Endothelial cell of umbilical vein (primary cell): ENCODE results near the gene CEP104. TPM values are rescaled to one million over a fixed set of nuclear protein-coding genes. Genes with fewer than 3 reads are reported as not detected.

Experiments used
- BruUV-seq: library from RNA; stranded (reverse); fragments of 400-500 nt; replicated peaks from 2 replicates; lab custom pipeline; 2021; lab: Mats Ljungman, UMichigan
- CTCF ChIA-PET: fragments of 300-600, 350-600 bp; sonication (Branson Sonifier 250); formaldehyde crosslinking; loops from one replicate; lab custom pipeline; 2021; ENCODE audit warnings: antibody characterized with exemption, inconsistent platforms; lab: Charles Lee
- POLR2A ChIA-PET: fragments of 300-600, 350-600 bp; sonication (Branson Sonifier 250); formaldehyde crosslinking; loops from one replicate; lab custom pipeline; 2021; ENCODE audit warnings: antibody characterized with exemption, inconsistent platforms; lab: Charles Lee
- DNase-seq: peaks from one replicate; pipeline ENCODE4 v3.0.0-alpha.2; 2011; ENCODE audit warnings: low read depth, low spot score
- FAIRE-seq: peaks from 2 replicates; lab custom pipeline; 2011; peaks lifted over from hg19 to GRCh38; lab: Jason Lieb, UNC
- H2AFZ ChIP-seq: 2 replicates; pipeline ENCODE4 v1.6.0; 2012; ENCODE audit warnings: low read depth, low read length, control low read depth, inconsistent platforms
- H3K27ac ChIP-seq: 2 replicates; pipeline ENCODE4 v1.5.1; 2011; ENCODE audit warnings: low read depth, mild to moderate bottlenecking, control low read depth, low read length, moderate library complexity; ENCODE audit not compliant: insufficient read depth
- H3K27me3 ChIP-seq, 2 experiments: 2 replicates each; pipeline versions ENCODE4 v1.6.0 to v1.6.1; 2011; ENCODE audit warnings: low read length in 2 of 2, mixed read lengths in 1 of 2; ENCODE audit not compliant: control insufficient read depth in 2 of 2, insufficient read depth in 2 of 2
- H3K36me3 ChIP-seq, 2 experiments: 2 replicates in 1 of 2; 3 replicates in 1 of 2; pipeline ENCODE4 v1.5.1; 2011; ENCODE audit warnings: low read length in 2 of 2, mild to moderate bottlenecking in 1 of 2, moderate library complexity in 1 of 2; ENCODE audit not compliant: control insufficient read depth in 2 of 2, insufficient read depth in 2 of 2; ENCODE audit errors: extremely low read depth in 1 of 2
- H3K4me1 ChIP-seq: 3 replicates; pipeline ENCODE4 v1.5.1; 2011; ENCODE audit warnings: mild to moderate bottlenecking, low read length; ENCODE audit not compliant: control insufficient read depth, insufficient read depth; ENCODE audit errors: extremely low read depth
- H3K4me2 ChIP-seq: 2 replicates; pipeline ENCODE4 v1.6.1; 2011; ENCODE audit warnings: low read length, control low read depth, mixed read lengths; ENCODE audit not compliant: insufficient read depth
- H3K4me3 ChIP-seq, 3 experiments: fragments of 200-600 bp in 1 of 3; sonication (generic), shearing (Covaris generic) in 1 of 3; replicated peaks in 1 of 3; 2 replicates each; pipeline ENCODE4 v1.5.1; 2011 to 2016; ENCODE audit warnings: control low read depth in 3 of 3, low read length in 3 of 3, mild to moderate bottlenecking in 2 of 3, inconsistent platforms in 1 of 3, low read depth in 1 of 3, moderate library complexity in 1 of 3; ENCODE audit not compliant: insufficient read depth in 1 of 3
- H3K79me2 ChIP-seq: 2 replicates; pipeline ENCODE4 v1.6.0; 2012; ENCODE audit warnings: low read length, inconsistent platforms; ENCODE audit not compliant: control insufficient read depth, insufficient read depth
- H3K9ac ChIP-seq: replicated peaks from 2 replicates; pipeline ENCODE3; 2011; ENCODE audit warnings: low read length, control low read depth; ENCODE audit not compliant: insufficient read depth; ENCODE audit errors: extremely low read depth
- H3K9me1 ChIP-seq: replicated peaks from 3 replicates; pipeline ENCODE4 v1.6.0; 2011; ENCODE audit warnings: mild to moderate bottlenecking, low read length; ENCODE audit not compliant: control insufficient read depth, insufficient read depth; ENCODE audit errors: extremely low read depth
- H3K9me3 ChIP-seq: replicated peaks from 2 replicates; pipeline ENCODE4 v1.5.1; 2012; ENCODE audit warnings: low read length, inconsistent platforms; ENCODE audit not compliant: control insufficient read depth, insufficient read depth
- H4K20me1 ChIP-seq: replicated peaks from 2 replicates; pipeline ENCODE3; 2011; ENCODE audit warnings: mild to moderate bottlenecking, low read length; ENCODE audit not compliant: control insufficient read depth, insufficient read depth; ENCODE audit errors: extremely low read depth
- CTCF ChIP-seq, 2 donors: IDR thresholded peaks; 1 replicate in 1 of 2; 2 replicates in 1 of 2; pipeline ENCODE4 v1.5.1; 2011; ENCODE audit warnings: low read length in 2 of 2, mild to moderate bottlenecking in 2 of 2, moderate library complexity in 2 of 2, control low read depth in 1 of 2, inconsistent platforms in 1 of 2, low read depth in 1 of 2; ENCODE audit not compliant: insufficient read depth in 1 of 2; ENCODE audit errors: extremely low read depth in 1 of 2
- EZH2 ChIP-seq: IDR thresholded peaks from 2 replicates; pipeline ENCODE4 v1.6.1; 2012; ENCODE audit warnings: borderline replicate concordance, low read depth, mild to moderate bottlenecking, moderate library complexity, low read length, inconsistent platforms; ENCODE audit not compliant: severe bottlenecking
- FOS ChIP-seq: IDR thresholded peaks from 2 replicates; pipeline ENCODE4 v1.6.1; 2011; ENCODE audit warnings: mild to moderate bottlenecking, low read length, moderate library complexity, borderline replicate concordance; ENCODE audit not compliant: insufficient read depth
- GATA2 ChIP-seq: IDR thresholded peaks from 2 replicates; pipeline ENCODE4 v1.7.0; 2011; ENCODE audit warnings: low read depth, mild to moderate bottlenecking, moderate library complexity, mixed read lengths, low read length; ENCODE audit not compliant: insufficient read length, insufficient read depth
- JUN ChIP-seq: IDR thresholded peaks from 2 replicates; pipeline ENCODE4 v1.6.1; 2011; ENCODE audit warnings: borderline replicate concordance, low read depth; ENCODE audit not compliant: insufficient read length, insufficient read depth
- MAX ChIP-seq: IDR thresholded peaks from 2 replicates; pipeline ENCODE4 v1.6.1; 2011; ENCODE audit not compliant: insufficient read depth, insufficient read length
- MYC ChIP-seq: IDR thresholded peaks from one replicate; pipeline ENCODE4 v1.6.1; 2011; ENCODE audit warnings: mild to moderate bottlenecking, low read depth, low read length
- POLR2A ChIP-seq: IDR thresholded peaks from 2 replicates; pipeline ENCODE4 v1.6.1; 2012; ENCODE audit warnings: low read depth, mild to moderate bottlenecking, control low read depth, low read length
- POLR2AphosphoS5 ChIP-seq: IDR thresholded peaks from 2 replicates; pipeline ENCODE4 v1.6.1; 2012; ENCODE audit warnings: low read depth, mild to moderate bottlenecking, control low read depth, low read length, moderate library complexity; ENCODE audit not compliant: insufficient read depth
- dilution Hi-C: fragments of 300-500 bp; cut with MboI; formaldehyde crosslinking; loops from one replicate; pipeline ENCODE4 v1.15.0; 2019; ENCODE audit warnings: low sequenced_read_pairs; ENCODE audit not compliant: extremely low pct_ligation_motif_present
- intact Hi-C: fragments of 100-400 bp; cut with micrococcal nuclease; formaldehyde crosslinking; loops from one replicate; pipeline ENCODE4 v1.10.0; 2022
- polyA plus RNA-seq, 4 experiments: library from polyadenylated mRNA; depleted of rRNA in 3 of 4; stranded (reverse) in 3 of 4; unstranded in 1 of 4; fragments of >200 nt; gene quantifications; 2 replicates each; pipeline versions ENCODE4 v1.2.1 to v1.2.3, GENCODE V29; 2011 to 2012; ENCODE audit warnings: missing spikeins in 1 of 4
- total RNA-seq: library from RNA; stranded (reverse); gene quantifications from 2 replicates; pipeline ENCODE4 v1.2.3, GENCODE V29; 2021

CEP104 gene
- total and polyA plus RNA-seq, 2 donors (not counting 3 experiments of a cell fraction or from before 2014, with no cell fraction given): 12.4 to 43.0 TPM

GRCh38 chr1:3879787-3880428 is 22.9 kb upstream of the CEP104 start:
- Histone ChIP-seq H3K4me1 (no peaks in the 10 kb centered on the region), H3K9me1 (no peaks in the 10 kb centered on the region), H3K27ac (no peak overlapping the region), H4K20me1 (no peaks in the 10 kb centered on the region), H3K27me3 (no peaks in the 10 kb centered on the region), H3K9ac (no peak overlapping the region), H2AFZ (no peak overlapping the region), H3K4me3 (no peak overlapping the region), H3K36me3 (peaks cover 0 to 7% of the 10 kb centered on the region in 2 experiments), H3K79me2 (no peaks in the 10 kb centered on the region), H3K9me3 (peaks cover 4% of the 10 kb centered on the region), H3K4me2 (no peak overlapping the region)
- FAIRE-seq (no peak), DNase-seq (no peak)
- TF ChIP-seq GATA2: no peak
- no peak for TF ChIP-seq EZH2
- POLR2A ChIA-PET: no interaction called here
- intact Hi-C loops (no loop called here), dilution Hi-C loops (no loop called here)
- BruUV-seq: no TSS peak
- CTCF ChIA-PET: interaction anchor here (1.2 kb wide), 1 partner anchor 22 kb away, joined by 3 read pairs; no protein-coding TSS in a partner anchor

GRCh38 chr1:3879099-3879498 is 22.1 kb upstream of the CEP104 start:
- no peaks in the 10 kb centered on the region for H3K27me3 ChIP-seq
- no peak overlapping the region for H3K27ac ChIP-seq
- intact Hi-C loops: no loop called here
- no peak for FAIRE-seq
- H2AFZ ChIP-seq: no peak overlapping the region
- peaks cover 0 to 10% of the 10 kb centered on the region in 2 experiments for H3K36me3 ChIP-seq
- no peak for DNase-seq
- dilution Hi-C loops: no loop called here
- H4K20me1 ChIP-seq: no peaks in the 10 kb centered on the region
- ChIA-PET POLR2A (no interaction called here), CTCF (no interaction called here)
- no peak overlapping the region for H3K4me2 ChIP-seq
- BruUV-seq: no TSS peak
- H3K9me3 ChIP-seq: peaks cover 4% of the 10 kb centered on the region
- TF ChIP-seq POLR2A (no peak), MYC (no peak), FOS (no peak), GATA2 (no peak), CTCF (IDR thresholded peaks at IDR 0.05; ENCODE audit: extremely low read depth in 1 of 2, insufficient read depth in 1 of 2, low read depth in 1 of 2, low read length in 2 of 2) (no peak), POLR2AphosphoS5 (no peak), JUN (no peak), EZH2 (no peak), MAX (no peak)
- no peak overlapping the region for H3K9ac ChIP-seq
- H3K4me1 ChIP-seq: no peaks in the 10 kb centered on the region
- no peak overlapping the region for H3K4me3 ChIP-seq
- H3K9me1 ChIP-seq: no peaks in the 10 kb centered on the region
- H3K79me2 ChIP-seq: no peaks in the 10 kb centered on the region
